GDM1 (cell line): Measurements from ENCODE around the gene DRC1.
"Not testable (repeated sequence)": the region's sequence is repeated elsewhere in the genome, so short reads cannot be mapped to it uniquely, and the experiment has no call there.

ENCODE experiments used
- DNase-seq: peaks from one replicate; lab custom pipeline; 2025; lab: John Stamatoyannopoulos, UW

DRC1 gene

GRCh38 chr2:26401739-26402541 lies at the start of gene DRC1:
Gene DRC1 (plus strand): TSS chr2:26401920. CDS start chr2:26401990, 70 bp downstream.
- no peak for DNase-seq

GRCh38 chr2:26352892-26353291 lies 48.8 kb upstream of the DRC1 start:
- DNase-seq: no peak

GRCh38 chr2:26354469-26354868 lies 47.3 kb upstream of the DRC1 start:
- not testable (repeated sequence) for DNase-seq

GRCh38 chr2:26355038-26355995 lies 46.4 kb upstream of the DRC1 start:
- no peak for DNase-seq

- DNase-seq: no peak
These were observed 45.6 kb upstream of the DRC1 start for GRCh38 chr2:26356111-26356510.

- no peak for DNase-seq
These were observed 44.9 kb upstream of the DRC1 start for GRCh38 chr2:26356771-26357170.

- no peak for DNase-seq
These were observed 41.7 kb upstream of the DRC1 start for GRCh38 chr2:26359886-26360473.

- no peak for DNase-seq
These were observed 38.4 kb upstream of the DRC1 start for GRCh38 chr2:26363323-26363722.

GRCh38 chr2:26363958-26364357 lies 37.8 kb upstream of the DRC1 start:
- DNase-seq: no peak

GRCh38 chr2:26364669-26365068 lies 37.1 kb upstream of the DRC1 start:
- DNase-seq: no peak

GRCh38 chr2:26366957-26367356 lies 34.8 kb upstream of the DRC1 start:
- no peak for DNase-seq

GRCh38 chr2:26369664-26370063 lies 32.1 kb upstream of the DRC1 start:
- not testable (repeated sequence) for DNase-seq

GRCh38 chr2:26370909-26371308 lies 30.8 kb upstream of the DRC1 start:
- not testable (repeated sequence) for DNase-seq

GRCh38 chr2:26376799-26377198 lies 24.9 kb upstream of the DRC1 start:
- DNase-seq: no peak

GRCh38 chr2:26380281-26380680 lies 21.4 kb upstream of the DRC1 start:
- no peak for DNase-seq

GRCh38 chr2:26382564-26382963 lies 19.2 kb upstream of the DRC1 start:
- no peak for DNase-seq

- DNase-seq: no peak
These were observed 17.5 kb upstream of the DRC1 start for GRCh38 chr2:26384183-26384582.

- no peak for DNase-seq
These were observed 17.1 kb upstream of the DRC1 start for GRCh38 chr2:26384597-26384996.

GRCh38 chr2:26387189-26387588 lies 14.5 kb upstream of the DRC1 start:
- no peak for DNase-seq

GRCh38 chr2:26394694-26395093 lies 7.0 kb upstream of the DRC1 start:
- no peak for DNase-seq

GRCh38 chr2:26395394-26395793 lies 6.3 kb upstream of the DRC1 start:
- no peak for DNase-seq

GRCh38 chr2:26396734-26397298 lies 4.9 kb upstream of the DRC1 start:
- DNase-seq: no peak
